Measurements from ENCODE around the gene CCDC112. TPM values are rescaled to one million over a fixed set of nuclear protein-coding genes. Genes with fewer than 3 reads are reported as not detected.

The CCDC112 gene
- total and polyA plus RNA-seq, 9 of the 15 experiments (the other 6 are each of a cell fraction or from before 2014, with no cell fraction given) = 3.3 to 15.3 (median 7.4) TPM

DNA sequence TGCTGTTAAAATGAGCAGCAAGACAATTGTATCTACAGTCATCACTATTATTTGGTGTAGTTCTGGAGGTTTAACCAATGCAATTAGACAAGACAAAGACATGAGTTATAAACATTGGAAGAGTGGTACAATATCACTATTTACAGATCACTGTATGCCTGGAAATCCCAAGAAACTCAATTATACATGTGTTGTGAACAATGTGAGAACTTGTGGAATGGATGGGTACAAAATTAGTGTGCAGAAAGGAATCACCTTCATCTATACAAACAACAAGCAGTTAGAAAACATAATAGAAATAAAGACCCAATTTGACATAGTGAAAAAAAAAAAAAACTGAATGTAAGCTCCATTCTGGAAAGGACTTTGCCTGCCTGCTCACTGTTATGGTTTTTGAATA is 12.4 kb upstream of the CCDC112 start:
- H4K20me1 ChIP-seq (replicated peaks; ENCODE audit: control insufficient read depth, insufficient read depth, low read length) = no peaks in the 10 kb centered on the region
- POLR2A ChIA-PET = no interaction called here
- H3K9me1 ChIP-seq (ENCODE audit: control insufficient read depth, insufficient read depth, low read length) = no peaks in the 10 kb centered on the region
- no peak overlapping the region for H3K4me3 ChIP-seq
- H2AFZ ChIP-seq (ENCODE audit: low read depth, low read length) = no peak overlapping the region
- no peak for ATAC-seq
- no peak overlapping the region for H3K9ac ChIP-seq (ENCODE audit: insufficient read depth in 1 of 2, low read depth in 2 of 2, low read length in 2 of 2)
- in situ Hi-C loops (cut with MboI) = loop anchor here (5.0 kb wide), 1 partner anchor 268 kb away; no protein-coding TSS in a partner anchor
- no peaks in the 10 kb centered on the region for H3K27me3 ChIP-seq (ENCODE audit: control insufficient read depth in 2 of 2, insufficient read depth in 2 of 2, low read length in 2 of 2)
- no peak overlapping the region for H3K4me2 ChIP-seq (ENCODE audit: insufficient read depth, low read length)
- intact Hi-C loops (cut with micrococcal nuclease) = loop anchor here (2.0 to 10.0 kb wide), 4 partner anchors 212 to 758 kb away; partner anchors contain the start of genes AP3S1 and ATG12
- H3K27ac ChIP-seq (ENCODE audit: extremely low read depth, low read depth, low read length) = no peak overlapping the region
- H3K79me2 ChIP-seq (ENCODE audit: control insufficient read depth, insufficient read depth, low read length) = no peaks in the 10 kb centered on the region
- BruUV-seq (replicated peaks) = no TSS peak
- H3K4me1 ChIP-seq (replicated peaks in 1 of 2; ENCODE audit: control insufficient read depth in 2 of 2, insufficient read depth in 2 of 2, low read length in 2 of 2) = no peaks in the 10 kb centered on the region
- no peak for FAIRE-seq
- no peak for DNase-seq (ENCODE audit: extremely low read depth in 1 of 4, low spot score in 3 of 4)
- no peaks in the 10 kb centered on the region for H3K36me3 ChIP-seq (ENCODE audit: control insufficient read depth, insufficient read depth, low read length)
- H3K9me3 ChIP-seq (replicated peaks; ENCODE audit: control insufficient read depth, insufficient read depth, low read depth, low read length) = no peaks in the 10 kb centered on the region
- CTCF ChIA-PET (ENCODE audit: low intra/inter-chr PET ratio) = interaction anchor here (0.6 to 3.2 kb wide), 6 partner anchors 266 to 759 kb away, joined by 3 to 31 read pairs (median 6); no protein-coding TSS in a partner anchor
- TF ChIP-seq ZNF695 (CRISPR knock-in tag; IDR thresholded peaks at IDR 0.05) = no peak
- TF ChIP-seq POLR2G (IDR thresholded peaks at IDR 0.05; ENCODE audit: low read depth, low read length) = no peak
- TF ChIP-seq, protein P1, sequence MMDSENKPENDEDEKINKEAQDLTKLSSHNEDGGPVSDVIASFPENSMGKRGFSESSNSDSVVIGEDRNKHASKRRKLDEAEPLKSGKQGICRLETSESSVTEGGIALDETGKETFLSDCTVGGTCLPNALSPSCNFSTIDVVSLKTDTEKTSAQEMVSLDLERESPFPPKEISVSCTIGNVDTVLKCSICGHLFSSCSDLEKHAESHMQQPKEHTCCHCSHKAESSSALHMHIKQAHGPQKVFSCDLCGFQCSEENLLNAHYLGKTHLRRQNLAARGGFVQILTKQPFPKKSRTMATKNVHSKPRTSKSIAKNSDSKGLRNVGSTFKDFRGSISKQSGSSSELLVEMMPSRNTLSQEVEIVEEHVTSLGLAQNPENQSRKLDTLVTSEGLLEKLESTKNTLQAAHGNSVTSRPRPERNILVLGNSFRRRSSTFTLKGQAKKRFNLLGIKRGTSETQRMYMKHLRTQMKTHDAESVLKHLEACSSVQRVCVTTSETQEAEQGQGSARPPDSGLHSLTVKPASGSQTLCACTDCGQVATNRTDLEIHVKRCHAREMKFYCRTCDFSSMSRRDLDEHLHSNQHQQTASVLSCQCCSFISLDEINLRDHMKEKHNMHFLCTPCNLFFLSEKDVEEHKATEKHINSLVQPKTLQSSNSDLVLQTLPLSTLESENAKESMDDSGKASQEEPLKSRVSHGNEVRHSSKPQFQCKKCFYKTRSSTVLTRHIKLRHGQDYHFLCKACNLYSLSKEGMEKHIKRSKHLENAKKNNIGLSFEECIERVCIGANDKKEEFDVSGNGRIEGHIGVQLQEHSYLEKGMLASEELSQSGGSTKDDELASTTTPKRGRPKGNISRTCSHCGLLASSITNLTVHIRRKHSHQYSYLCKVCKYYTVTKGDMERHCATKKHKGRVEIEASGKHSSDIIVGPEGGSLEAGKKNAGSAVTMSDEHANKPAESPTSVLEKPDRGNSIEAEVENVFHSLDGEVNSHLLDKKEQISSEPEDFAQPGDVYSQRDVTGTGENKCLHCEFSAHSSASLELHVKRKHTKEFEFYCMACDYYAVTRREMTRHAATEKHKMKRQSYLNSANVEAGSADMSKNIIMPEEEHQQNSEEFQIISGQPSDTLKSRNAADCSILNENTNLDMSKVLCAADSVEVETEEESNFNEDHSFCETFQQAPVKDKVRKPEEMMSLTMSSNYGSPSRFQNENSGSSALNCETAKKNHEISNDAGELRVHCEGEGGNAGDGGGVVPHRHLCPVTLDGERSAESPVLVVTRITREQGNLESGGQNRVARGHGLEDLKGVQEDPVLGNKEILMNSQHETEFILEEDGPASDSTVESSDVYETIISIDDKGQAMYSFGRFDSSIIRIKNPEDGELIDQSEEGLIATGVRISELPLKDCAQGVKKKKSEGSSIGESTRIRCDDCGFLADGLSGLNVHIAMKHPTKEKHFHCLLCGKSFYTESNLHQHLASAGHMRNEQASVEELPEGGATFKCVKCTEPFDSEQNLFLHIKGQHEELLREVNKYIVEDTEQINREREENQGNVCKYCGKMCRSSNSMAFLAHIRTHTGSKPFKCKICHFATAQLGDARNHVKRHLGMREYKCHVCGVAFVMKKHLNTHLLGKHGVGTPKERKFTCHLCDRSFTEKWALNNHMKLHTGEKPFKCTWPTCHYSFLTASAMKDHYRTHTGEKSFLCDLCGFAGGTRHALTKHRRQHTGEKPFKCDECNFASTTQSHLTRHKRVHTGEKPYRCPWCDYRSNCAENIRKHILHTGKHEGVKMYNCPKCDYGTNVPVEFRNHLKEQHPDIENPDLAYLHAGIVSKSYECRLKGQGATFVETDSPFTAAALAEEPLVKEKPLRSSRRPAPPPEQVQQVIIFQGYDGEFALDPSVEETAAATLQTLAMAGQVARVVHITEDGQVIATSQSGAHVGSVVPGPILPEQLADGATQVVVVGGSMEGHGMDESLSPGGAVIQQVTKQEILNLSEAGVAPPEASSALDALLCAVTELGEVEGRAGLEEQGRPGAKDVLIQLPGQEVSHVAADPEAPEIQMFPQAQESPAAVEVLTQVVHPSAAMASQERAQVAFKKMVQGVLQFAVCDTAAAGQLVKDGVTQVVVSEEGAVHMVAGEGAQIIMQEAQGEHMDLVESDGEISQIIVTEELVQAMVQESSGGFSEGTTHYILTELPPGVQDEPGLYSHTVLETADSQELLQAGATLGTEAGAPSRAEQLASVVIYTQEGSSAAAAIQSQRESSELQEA (IDR thresholded peaks at IDR 0.05; ENCODE audit: low read depth) = no peak
- no peak for TF ChIP-seq NR2C1 (IDR thresholded peaks at IDR 0.05)
- TF ChIP-seq NR2C1 (tag; IDR thresholded peaks at IDR 0.05) = no peak
- no peak for TF ChIP-seq ZNF830 (CRISPR knock-in tag; IDR thresholded peaks at IDR 0.05)
- TF ChIP-seq TARDBP (IDR thresholded peaks at IDR 0.05) = no peak
- no peak for TF ChIP-seq ARNT (IDR thresholded peaks at IDR 0.05)
- TF ChIP-seq MAZ (CRISPR knock-in tag; conservative IDR thresholded peaks at IDR 0.05 in 1 of 2, IDR thresholded peaks at IDR 0.05 in 1 of 2) = no peak
- no peak for TF ChIP-seq FOXP4 (CRISPR knock-in tag; IDR thresholded peaks at IDR 0.05; ENCODE audit: borderline replicate concordance)
- TF ChIP-seq RFX1 (IDR thresholded peaks at IDR 0.05) = no peak

All from K562 (cell line).